Stimulated activated CD8-positive, alpha-beta memory T cell treated with anti-CD3 and anti-CD28 coated beads, Interleukin-15, amount 100 ng/mL, for 1 hour (primary cell): ENCODE data around the gene GBX2.
"Not testable (repeated sequence)": the region's sequence is repeated elsewhere in the genome, so short reads cannot be mapped to it uniquely, and the experiment has no call there.

ENCODE experiments used
- DNase-seq: peaks from one replicate; pipeline ENCODE4 v3.0.0-alpha.2; 2020; ENCODE audit warnings: low read depth

GBX2 gene

GRCh38 chr2:236156095-236156859, 11.9 kb downstream of the GBX2 start:
- DNase-seq: no peak

DNA sequence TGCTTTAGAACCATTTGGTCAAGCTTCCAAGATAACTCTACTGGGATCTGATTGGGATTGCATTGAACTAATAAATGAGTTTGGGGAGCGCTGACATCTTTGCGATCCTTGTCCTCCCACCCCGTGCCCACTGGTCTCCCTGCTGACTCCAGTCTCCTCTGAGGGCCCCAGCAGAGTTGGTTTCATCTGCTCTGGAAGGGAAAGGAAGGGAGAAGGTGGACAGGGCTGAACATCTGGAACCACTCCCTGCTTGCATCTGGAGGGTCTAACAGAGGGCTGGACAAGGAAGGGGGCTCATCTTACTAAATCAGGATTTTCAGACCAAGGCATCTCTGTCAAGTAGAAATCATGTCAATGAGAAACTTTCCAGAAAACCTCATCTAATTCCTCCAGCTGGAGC, 12.8 kb downstream of the GBX2 start:
- no peak for DNase-seq

- DNase-seq: no peak
Measured at GRCh38 chr2:236146436-236146835, 21.8 kb downstream of the GBX2 start.

- no peak for DNase-seq
Measured at GRCh38 chr2:236143811-236144210, 24.4 kb downstream of the GBX2 start.

DNA sequence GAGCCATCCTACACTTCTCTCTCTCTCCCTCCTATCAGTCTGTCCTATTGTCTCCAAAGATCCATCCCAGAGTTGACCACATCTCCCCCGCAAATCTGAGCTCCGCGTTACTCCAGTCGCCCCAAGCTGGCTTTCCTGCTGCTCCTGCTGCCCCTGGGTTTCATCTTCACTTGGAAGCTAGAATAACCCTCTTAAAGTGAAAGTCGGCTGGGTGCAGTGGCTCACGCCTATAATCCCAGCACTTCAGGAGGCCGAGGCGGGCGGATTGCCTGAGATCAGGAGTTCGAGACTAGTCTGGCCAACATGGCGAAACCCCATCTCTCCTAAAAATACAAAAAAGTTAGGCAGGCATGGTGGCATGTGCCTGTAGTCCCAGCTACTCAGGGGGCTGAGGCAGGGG, 26.6 kb downstream of the GBX2 start:
- DNase-seq: not testable (repeated sequence)

- DNase-seq: no peak
Measured at GRCh38 chr2:236137066-236137465, 31.1 kb downstream of the GBX2 start.

- DNase-seq: no peak
Measured at GRCh38 chr2:236136538-236136937, 31.6 kb downstream of the GBX2 start.

DNA sequence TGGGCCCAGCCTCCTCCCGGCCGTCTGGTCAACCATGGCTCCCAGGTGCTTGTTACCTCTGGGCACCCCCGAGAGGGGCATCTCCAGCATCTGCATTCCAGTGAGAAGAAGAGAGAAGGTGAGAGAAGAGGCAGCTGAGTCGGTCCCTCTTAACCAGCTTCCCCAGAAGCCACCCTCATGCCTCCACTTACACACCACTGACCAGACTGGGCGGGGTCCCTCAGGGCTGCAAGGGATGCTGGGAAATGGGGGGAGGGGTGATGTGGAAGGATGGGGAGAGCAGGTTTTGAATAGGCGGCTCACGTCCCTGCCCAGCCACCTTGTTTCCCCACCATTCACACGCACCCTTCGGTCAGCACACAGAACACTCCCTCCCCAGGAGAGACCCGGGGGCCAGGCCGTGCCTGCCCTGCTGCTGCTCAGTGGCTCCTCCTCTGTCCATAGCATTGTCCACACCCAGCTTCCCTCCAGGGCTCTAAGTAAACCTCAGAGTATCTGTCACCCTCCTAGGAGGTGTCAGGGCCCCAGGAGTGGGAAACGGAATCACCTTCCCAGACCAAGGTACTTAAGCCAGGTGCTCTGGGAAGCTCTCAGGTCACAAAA, 34.7 kb downstream of the GBX2 start:
- DNase-seq: no peak

DNA sequence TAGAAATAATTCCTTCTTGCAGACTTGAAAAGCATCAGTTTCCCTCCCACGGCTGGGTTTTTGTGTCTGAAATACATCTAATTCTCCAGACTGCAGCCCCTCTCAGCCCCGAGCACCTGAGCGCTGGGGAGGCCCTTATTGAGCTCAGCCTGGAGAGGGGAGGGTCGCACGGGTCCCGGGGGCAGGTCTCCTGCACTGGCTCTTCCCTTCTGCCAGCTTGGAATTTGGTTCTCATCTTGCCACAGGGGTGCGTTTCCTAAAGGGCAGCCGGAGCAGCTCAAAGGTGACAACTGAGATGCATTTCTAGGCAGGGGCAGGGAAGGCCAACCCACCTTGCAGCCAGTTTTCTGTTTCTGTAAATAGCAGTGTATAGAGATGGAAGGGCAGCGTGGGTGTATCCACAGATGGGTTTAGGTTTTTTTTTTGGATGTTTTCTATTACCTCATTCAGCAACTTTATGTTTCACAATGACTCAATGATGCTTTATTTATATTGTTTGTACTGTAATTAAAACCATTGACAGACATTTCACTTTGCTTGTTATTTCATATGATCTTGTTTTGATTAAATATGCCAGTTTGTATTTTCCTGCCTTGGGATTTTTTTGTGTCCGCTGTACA, 37.0 kb downstream of the GBX2 start:
- DNase-seq: no peak

- no peak for DNase-seq
Measured at GRCh38 chr2:236130349-236130998, 37.7 kb downstream of the GBX2 start.

- DNase-seq: no peak
Measured at GRCh38 chr2:236129935-236130334, 38.3 kb downstream of the GBX2 start.

DNA sequence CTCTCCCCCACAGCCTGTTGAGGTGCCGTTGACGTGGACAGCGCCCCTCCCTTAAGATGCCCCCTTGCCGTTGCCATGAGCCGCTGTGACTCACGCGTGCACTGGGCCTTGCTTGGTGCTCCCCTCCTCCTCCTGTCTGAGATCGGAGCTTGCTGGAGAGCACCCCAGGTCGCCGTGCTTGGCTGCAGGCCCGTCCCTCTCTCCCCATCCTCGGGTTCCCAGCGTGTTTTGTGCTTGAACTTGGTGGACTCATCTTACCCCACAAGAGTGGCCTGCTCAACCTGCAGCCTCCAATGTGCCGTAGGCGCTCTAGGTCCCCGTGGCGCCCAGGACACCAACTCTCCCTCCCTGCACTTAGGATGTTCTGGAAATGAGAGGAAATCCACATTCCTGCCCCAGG, 39.9 kb downstream of the GBX2 start:
- DNase-seq: no peak

- DNase-seq: no peak
Measured at GRCh38 chr2:236127010-236127409, 41.2 kb downstream of the GBX2 start.

DNA sequence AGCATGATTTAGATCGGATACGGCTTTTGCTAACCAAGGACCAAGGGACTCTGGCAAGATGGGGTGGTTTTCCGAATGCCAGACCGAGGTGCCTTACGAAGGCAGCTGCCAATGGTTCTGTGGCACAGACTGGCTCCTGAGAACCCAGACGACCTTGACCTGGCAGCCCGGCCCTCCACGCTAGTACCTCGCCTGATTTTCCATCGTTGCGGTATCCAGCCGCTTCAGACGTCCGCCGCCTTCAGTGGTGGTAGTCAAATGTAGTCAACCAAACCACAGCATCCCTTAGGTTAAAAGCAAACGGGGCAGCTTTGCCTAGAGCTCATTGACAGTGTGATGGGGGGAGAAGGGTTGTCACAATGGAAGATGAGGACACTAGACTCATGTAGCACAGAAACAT, 42.6 kb downstream of the GBX2 start:
- no peak for DNase-seq

DNA sequence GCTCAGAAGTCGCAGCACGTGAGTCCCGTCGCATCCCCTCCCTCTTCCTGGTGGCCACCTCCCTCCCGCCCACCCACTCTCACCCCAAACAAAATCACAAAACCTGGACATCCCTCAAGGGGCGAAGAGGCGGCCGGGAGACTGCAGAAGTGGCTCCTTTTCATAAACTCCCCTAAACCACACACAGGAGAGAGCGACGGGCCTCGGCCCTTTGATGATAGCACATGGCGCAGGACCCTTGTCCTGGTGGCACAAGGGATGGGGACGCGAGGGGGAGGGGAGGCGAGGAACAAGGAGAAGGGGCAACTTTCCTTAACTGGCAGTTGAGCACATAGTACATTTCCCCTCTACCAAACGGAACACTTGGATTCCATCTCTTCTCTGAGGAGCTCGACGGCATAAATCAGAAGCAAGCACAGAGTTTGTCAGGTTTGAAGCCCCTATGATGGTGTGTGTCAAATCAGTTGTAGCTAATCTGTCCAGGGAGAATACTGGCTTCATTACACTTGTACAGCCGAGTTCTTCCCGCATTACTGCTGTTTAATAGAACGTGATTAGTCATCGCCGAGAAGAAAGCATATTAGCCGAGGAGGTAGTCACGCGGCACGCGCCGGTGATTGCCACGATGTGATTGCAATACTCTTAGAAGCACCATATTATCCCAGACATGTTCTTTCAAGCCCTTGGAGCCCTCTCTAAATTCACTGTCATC, 43.8 kb downstream of the GBX2 start:
- DNase-seq: no peak

DNA sequence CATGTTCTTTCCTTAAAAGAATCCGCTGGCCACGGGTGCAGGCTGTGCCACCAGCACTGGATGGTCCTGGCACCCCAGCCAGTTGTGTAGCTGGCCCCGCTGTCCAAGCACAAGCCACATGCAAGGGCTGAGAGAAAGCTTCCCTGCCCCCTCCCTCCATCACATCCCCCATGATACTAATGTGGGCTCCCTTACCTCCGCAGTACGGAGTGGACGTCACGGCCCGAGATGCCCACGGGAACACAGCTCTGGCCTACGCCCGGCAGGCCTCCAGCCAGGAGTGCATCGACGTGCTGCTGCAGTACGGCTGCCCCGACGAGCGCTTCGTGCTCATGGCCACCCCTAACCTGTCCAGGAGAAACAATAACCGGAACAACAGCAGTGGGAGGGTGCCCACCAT, 44.5 kb downstream of the GBX2 start:
- DNase-seq: no peak

DNA sequence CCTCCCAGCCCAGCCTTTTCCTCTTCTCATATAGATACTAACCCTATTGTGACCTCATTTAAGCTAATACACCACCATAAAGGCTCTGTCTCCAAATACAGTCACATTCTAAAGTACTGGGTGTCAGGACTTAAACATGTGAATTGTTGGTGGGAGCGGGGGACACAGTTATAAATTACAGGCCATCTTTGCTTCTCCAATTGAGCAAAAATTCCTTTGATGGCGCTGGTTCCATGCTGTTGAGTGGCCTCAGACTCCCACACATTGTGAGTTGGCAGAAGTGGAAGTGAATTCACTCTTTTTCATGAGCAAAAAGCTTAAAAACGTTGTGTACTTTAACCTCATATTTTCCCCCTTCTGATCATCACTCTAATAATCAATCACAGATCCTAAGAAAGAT, 46.0 kb downstream of the GBX2 start:
- no peak for DNase-seq

- DNase-seq: no peak
Measured at GRCh38 chr2:236121546-236121945, 46.6 kb downstream of the GBX2 start.

DNA sequence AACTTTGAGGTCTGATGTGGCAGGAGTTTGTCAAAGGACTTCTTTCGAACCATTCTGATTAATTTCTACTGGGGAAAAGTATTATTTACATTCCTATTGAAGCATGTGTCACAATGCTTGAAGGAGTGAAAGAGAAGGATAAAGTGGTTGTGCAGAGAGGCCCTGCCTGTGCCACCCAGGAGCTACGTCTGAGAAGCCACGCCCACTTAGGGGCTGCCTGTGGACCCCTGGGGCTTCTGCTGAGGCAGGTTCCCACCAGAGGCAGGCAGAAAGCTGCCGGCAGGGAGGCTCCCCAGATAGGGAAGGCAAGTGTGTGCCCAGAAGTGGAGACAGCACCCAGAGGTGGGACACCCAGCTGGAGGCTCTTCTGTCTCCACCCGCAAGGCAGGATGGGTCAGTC, 47.4 kb downstream of the GBX2 start:
- no peak for DNase-seq

DNA sequence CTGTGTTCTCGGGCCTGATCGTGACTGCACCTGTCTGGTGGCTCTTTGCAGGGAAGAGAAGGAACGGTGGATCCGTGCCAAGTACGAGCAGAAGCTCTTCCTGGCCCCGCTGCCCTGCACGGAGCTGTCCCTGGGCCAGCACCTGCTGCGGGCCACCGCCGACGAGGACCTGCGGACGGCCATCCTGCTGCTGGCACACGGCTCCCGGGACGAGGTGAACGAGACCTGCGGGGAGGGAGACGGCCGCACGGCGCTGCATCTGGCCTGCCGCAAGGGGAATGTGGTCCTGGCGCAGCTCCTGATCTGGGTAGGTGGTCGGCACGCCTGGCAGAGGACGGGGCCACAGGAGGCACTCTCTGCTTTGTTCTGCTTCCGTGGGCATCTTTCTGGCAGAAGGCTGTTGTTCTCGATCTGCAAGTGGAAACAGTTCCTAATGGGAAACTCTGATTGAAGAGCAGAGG, 48.0 kb downstream of the GBX2 start:
- no peak for DNase-seq

DNA sequence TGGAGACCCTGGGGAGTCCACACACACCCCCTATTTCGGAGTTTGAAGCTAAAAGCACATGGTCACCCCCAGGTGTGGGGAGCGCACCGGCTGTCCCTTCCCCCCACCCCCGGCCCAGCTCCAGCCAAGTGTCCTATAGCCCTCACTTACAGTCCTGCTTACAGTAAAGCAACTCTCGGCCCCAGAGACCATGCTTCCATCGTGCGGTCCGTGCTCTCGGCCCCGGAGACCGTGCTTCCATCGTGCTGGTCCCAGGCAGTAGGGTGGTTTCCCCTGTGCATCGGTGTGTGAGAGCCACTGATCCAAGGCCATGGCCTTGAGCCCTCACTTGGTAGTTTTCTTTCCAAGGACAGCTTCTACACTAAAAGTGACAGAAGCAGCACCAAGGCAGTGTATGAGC, 48.7 kb downstream of the GBX2 start:
- DNase-seq: no peak

DNA sequence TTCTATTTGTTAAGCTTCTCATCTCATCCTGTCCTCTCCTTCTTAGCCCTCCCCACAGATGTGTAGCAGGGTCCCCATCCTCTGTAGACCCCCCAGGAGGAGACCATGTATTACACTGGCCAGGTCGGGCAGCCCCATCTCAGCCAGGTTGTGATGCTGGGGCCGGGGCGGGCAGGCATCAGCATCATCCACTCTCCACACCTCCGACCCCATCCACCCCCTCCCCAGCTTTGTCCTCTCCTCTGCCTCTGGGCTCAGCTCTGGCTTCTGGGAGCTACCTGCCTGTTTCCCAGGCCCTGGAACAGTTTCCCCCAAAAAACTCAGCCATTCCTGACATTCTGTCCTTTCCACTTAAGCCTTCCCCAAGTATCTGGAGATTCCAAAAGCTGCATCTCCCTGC, 49.2 kb downstream of the GBX2 start:
- DNase-seq: no peak
